NCI-H82 treated with DMSO at 0.1 percent for 48 hours (cell line): ENCODE results near the gene OAT.
A peak's percentile ranks its signal among the peaks of the same experiment; 100 is the strongest.

ENCODE experiments used
- DNase-seq: peaks from one replicate; lab custom pipeline; 2025; ENCODE audit not compliant: unreplicated experiment; lab: John Stamatoyannopoulos, UW

The OAT gene

DNA sequence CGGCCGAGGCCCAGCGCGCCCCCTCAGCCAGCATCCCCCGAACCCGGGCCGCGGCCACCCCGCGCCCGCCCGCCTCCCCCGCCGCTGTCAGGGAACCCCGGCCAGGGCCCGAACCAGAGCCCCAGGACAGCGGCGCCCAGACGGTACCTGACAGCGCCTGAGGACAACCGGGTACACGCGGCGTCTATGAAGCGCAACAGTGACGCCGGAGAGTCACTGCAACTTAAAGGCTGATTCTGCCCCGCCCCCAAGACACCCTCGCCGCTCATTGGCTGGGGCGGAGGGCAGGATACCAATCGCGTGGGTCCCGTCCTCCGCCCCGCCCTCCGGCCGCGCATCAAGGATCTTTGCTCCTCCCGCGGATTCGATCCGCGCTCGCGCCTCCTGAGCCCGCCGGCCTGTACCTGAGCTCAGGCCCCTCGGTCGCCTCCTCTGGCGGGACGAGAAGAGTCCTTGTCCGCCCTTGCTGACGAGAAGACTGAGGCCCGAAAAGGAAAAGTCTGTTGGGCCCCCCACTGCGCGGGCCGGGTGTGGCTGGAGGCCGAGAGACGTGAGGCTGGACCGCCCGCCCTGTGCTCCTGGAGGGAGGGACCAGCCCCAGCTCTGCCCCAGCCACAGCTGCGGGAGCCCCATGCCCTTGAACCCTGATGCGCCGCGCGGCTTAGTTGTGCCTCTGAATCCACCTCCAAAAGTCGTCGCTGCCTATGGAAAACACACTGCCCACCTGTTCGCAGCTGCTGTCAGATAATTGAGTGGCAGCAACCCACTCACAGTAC lies at the start of gene OAT:
Gene OAT (minus strand): TSS at position 198 of the 776 bp plus-strand sequence. CDS start 6,752 bp downstream, outside the sequence.
- DNase-seq, result peak; percentile 70

DNA sequence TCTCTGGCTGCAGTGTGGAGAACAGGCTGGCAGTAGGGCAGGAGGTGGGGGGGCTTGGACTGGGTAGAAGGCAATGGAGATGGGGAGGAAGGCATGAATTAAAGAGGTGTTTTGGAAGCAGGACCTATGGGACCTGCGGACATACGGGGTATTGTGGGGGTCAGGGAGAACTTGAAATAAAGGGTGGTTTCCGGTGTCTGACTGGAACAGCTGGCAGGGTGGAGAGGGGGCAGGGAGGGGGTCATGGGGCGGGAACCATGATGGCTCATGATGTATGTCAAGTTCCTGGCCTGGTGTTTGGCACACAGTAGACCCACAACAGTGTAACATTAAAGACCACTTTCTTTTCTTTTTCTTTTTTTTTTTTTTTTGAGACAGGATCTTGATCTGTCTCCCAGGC lies 48.4 kb upstream of the OAT start:
- DNase-seq, result no peak

DNA sequence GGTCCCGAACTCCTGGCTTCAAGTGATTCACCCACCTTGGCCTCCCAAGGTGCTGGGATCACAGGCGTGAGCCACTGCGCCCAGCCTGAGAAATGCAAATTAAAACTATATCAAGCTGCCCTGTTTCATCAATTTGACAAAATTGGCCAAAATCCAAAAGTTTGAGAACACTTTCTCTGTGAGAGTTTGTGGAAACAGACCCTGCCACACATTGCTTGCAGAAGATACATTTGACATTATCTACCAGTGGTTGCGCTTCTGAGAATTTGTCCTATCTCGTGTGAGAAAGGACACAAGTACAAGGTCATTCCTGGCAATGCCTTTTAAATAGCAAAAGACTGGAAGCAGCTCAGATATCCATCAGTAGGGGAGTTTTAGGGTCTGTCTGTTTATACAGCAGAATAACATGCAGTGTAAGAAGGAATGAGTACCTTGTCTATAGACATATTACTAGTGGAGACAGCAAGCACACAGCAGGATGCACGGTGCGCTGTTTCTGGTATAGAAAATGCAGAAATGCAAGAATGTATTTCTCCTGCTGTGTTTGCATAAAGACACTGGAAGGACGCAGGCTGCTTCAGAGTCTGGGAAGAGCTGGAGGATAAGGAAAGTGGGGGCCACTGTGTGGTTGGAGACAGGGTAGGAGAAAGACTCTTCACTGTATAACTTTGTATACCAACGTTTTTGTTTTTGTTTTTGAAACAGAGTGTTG lies 47.2 kb upstream of the OAT start:
- DNase-seq, result no peak

DNA sequence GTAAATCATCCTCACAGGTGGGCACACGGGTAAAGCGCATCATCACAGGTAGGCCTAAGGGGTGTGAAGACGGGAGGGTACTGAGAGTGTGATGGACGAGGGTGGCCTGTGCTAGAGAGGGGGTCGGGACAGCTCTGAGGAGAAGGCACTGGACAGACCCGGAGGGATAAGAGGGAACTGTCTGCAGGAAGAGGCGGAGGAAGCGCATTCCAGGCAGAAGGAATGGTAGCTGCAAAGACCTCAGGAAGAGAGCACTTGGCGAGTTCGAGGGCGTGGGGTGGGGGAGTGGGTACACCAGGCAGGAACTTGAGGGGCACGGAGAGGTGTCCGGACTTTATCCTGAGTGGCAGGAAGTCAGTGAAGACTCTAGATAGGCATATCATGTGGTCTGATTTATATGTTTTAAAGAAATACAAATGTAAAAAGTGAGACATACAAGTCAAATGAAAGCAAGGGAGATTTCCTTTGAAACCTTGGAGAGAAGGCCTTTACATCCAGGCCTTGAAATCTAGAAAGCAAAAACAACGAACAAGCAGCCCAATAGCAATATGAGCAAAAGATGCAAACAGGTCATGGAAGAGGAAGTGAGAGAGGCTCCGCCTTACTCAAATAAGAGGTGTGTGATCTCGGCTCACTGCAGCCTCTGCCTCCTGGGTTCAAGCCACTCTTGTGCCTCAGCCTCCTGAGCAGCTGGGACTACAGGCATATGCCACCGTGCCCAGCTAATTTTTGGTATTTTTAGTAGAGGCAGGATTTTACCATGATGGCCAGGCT lies 46.5 kb upstream of the OAT start:
- DNase-seq, result no peak

DNA sequence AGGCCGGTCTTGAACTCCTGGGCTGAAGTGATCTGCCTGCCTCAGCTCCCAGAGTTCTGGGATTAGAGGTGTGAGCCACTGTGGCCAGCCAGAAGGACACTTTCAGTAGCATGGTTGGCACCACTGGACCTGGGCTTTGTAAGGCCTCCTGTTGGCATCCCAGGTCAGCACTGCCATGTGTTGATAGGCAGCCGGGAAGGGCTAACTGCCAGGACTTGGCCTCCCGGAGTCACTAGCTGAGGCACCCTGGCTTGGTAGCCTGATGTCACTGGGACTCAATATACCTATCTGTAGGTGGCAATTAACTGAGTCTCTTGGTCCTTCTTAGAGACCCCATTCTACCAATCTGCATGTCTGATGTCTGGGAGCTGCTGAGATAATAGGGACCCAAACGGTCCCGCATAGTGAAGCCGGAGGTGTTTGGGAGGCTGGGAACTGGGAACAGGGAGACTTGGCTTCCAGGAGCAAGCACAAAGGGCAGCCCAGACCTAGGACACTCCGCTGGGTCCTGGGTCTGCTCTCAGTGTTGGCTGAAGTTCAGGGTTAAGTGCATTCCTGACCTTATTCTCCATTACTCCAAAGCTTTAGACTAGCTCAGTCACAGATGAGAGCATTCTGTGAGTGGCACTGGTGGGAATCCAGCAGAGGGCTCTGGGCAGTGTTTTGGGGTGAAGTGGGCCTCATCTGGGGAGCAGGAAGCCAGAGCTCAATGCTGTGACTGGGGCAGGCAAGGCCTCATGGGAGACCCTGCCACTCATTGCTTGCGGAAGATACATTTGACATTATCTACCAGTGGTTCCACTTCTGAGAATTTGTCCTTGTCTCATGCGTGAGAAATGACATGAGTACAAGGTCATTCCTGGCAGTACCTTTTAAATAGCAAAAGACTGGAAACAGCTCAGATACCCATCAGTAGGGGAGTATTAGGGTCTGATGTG lies 45.6 kb upstream of the OAT start:
- no peak for DNase-seq

DNA sequence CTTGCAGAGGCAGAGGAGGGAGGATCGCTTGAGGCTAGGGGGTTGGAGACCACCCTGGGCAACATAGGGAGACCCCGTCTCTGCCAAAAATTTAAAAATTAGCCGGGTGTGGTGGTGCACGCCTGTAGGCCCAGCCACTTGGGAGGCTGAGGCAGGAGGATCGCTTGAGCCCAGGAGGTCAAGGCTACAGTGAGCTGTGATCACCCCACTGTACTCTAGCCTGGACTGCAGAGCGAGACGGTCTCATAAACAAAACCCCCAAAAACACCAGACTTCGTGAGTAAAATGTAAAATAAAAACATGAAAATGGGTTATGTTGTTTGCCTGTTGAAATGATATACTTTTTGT lies 43.6 kb upstream of the OAT start:
- DNase-seq, result no peak

DNA sequence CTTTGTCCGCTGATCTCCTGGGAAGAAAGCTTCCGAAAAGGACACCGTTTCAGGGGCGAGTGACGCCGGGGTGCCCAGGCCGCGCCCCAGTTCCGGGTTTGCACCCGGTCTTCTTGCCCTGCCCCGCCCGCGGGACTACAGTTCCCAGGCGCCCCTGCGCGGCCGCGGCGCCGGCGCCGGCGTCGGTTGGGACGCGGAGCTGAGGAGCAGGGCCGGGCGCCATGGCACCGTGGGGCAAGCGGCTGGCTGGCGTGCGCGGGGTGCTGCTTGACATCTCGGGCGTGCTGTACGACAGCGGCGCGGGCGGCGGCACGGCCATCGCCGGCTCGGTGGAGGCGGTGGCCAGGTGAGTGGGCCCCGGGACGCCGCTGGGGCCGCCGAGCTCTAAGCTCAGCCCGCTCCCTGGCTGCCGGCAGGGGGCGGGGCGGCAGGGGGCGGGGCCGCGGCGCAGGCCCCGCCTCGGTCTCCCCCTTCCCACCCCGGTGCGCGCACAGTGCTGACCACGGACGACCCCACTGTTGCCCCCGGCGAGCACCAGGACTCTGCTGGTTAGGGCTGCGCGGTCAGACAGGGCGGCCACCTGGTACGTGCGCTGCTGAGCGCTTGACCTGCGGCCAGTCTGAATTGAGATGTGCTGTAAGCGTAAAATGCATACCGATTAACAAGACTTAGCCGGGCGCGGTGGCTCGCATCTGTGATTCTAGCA lies 43.1 kb upstream of the OAT start, which contains the start of gene LHPP:
Gene LHPP (plus strand): TSS at position 182 of the 706 bp plus-strand sequence. CDS start 40 bp downstream, at position 222.
- peak; percentile 39 for DNase-seq

DNA sequence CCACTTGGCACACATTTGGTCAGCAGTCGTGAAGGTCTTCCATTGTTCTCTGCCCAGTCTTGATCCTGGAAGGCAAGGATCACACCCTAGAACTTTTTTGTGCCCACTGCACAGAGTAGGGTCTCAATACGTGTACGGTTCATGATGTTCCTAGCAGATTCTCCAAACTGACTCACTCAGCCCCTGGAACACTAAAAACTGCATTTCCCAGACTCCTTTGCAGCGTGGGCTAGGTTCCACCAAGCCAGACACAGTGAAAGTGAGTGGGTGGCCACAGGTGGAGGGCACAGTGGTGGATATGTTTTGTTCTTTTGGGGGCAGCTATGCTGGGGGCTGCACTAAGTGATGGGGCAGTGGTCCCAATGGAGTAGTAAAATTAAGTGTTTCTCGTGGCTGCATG lies 41.4 kb upstream of the OAT start:
- DNase-seq, result no peak

DNA sequence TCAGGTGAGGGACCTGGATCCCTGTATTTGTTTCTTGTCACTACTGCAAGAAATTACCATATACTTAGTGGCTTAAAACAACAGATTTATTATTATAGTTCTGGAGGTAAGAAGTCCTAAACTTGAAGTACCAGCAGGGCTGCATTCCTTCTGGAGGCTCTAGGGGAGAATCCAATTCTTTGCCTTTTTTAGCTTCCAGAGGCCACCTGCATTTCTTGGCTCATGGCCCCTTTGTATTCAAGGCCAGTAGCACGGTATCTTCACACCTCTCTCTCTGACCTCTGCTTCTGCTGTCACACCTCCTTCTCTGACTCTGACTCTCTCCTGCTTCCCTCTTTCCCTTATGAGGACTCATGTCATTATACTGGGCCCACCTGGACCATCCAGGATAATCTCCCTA lies 40.7 kb upstream of the OAT start:
- no peak for DNase-seq

DNA sequence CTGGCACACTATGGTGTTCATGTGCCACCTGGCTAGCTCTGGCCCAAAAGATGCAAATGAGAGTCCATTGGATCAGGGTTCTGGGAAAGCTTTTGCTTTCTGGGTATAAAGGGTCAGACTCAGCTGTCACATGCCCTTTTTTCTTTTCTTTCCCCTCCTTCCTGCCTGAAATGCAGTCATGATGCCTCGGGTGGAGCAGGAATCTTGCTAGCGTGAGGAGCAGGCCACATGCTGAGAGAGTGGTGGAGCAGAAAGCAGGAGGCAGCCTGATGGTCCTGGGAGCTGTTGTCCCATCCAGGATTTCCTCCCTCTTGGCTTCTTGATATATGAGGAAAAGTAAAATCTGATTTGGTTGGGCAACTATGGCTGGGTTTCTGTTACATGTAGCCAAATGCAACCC lies 40.2 kb upstream of the OAT start:
- DNase-seq, result no peak

DNA sequence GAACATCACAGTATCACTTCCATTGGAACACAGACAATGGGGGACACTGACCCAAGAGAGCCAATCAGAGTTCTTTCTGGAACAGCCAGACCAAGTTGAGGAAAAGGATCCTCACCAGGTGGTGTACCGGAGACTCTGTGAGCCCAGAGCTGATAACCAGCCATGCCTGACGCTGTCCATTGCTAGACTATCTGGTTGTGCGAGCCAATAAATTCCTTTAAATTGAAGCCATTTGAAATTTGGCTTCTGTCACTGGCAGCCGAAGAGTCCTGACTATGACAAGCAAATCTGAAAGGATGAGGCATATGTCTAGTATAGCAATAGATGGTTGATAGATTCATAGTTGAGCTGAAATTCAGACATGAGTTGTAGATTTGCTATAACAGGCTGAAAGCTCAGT lies 39.8 kb upstream of the OAT start:
- DNase-seq, result no peak

DNA sequence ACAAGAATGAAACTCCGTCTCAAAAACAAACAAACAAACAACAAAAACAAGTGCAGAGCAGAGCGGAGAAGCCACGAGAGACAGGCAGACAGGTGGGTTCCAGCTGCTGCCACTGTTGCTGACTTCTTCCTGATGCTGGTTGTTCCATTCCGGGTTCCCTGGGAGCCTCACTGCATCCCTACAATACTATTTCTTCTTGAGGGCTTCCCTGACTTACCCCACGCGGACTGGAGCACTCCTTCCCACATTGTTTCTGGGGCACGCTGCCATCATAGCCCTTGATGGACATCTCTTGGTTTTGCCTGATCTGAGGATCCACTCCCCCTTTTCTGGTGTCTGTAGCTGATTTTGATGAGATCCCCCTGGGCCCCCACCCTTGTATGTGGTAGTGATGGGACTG lies 36.7 kb upstream of the OAT start:
- no peak for DNase-seq

DNA sequence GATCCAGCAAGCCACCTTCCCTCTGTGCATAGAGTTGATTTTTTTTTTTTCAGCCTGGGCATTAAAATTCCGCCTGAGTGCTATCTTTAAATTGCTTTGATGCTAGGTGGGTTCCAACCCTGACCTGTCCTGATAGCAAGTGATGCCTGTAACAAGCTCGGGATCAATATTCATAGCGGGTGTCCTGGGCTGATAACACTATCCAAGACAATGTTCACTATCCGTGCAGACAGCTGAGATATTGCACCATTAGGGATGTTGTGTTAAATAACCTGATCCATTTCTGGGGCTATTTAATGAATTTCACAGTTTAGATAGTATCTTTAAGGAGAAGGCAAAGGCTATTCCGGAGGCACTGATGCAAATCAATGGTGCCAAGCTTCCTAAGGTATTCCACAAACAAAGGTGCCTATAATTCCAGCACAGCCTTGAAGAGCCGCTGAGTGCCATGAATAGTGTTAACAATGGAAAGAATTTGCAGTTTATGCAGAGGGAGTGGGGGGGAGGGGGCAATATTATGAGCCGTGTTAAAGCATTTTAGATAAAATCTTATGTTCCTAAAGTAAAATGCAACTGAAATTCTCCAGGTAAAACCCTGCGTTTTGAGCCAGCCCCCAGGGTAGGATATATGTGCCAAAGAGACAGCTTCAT lies 35.4 kb upstream of the OAT start:
- no peak for DNase-seq

DNA sequence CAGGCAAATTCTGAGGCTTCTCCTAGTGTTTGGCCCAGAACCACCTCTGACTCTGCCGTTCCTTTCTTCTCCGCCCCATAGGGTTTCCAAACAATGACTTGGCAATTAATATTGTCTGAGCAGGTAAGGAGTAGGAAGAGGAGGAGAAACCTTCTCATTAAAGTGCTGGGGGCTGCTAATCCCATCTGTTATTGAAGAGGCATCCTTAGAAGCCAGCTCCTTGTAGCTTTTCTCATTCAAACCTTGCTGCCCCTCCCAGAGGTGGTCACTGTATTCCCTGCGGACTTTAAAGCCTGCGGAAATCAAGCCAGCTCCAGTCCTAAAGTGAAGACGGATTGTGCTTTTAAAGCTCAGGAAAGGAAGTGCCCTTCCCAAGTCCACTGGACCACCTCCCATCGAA lies 32.6 kb upstream of the OAT start:
- no peak for DNase-seq

DNA sequence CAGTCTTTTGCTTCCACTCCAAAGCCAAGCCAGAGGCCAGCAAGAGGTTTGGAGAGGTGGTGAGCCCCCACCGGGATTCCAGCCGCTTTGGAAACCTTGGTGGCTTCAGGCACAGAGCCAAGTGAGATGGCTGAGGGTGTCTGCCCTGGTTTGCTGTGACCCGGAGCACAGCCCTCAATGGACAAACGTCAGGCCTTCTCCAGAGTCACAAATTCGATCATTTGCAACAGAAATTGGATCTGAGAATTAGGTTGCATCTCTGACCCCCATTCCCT lies 32.0 kb upstream of the OAT start:
- no peak for DNase-seq

DNA sequence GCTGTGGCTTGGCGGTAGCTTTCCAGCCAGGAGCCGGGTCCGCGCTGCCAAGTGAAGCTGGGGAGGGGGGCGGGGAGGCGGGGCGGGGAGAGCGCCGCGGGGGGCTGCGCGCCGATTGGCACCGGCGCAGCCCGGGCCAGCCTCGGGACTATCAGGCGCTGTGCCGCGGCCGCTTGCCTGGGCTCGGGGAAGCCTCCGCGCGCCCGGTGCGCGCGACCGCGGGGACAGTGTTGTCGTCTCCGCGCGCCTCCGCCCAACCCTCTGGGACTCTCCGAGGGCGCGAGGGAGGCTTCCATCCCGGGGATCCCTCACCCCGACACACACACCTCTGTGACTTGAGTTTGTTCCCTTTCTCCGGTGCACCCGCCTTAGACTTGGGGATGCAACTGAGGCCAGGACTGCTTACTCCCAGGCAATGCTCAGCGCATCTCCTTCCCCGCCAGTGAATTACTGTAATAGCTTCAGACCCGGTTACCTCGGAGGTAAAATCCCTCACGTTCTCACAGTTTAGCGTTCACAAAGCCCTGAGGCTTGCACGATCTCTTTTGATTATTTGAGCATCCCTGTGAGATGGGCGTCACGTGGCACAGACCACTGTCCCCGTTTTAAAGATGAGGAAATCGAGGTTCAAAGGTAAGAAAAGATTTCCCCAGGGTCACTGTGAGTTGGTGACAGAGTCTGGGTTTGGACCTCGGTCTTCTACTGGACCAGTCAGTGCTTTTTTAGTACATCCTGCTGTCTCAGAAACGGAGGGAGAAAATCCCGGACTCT lies 31.5 kb upstream of the OAT start, which contains the start of gene NKX1-2:
Gene NKX1-2 (minus strand): TSS at position 24 of the 771 bp plus-strand sequence. CDS start 92 bp downstream, outside the sequence.
- no peak for DNase-seq

DNA sequence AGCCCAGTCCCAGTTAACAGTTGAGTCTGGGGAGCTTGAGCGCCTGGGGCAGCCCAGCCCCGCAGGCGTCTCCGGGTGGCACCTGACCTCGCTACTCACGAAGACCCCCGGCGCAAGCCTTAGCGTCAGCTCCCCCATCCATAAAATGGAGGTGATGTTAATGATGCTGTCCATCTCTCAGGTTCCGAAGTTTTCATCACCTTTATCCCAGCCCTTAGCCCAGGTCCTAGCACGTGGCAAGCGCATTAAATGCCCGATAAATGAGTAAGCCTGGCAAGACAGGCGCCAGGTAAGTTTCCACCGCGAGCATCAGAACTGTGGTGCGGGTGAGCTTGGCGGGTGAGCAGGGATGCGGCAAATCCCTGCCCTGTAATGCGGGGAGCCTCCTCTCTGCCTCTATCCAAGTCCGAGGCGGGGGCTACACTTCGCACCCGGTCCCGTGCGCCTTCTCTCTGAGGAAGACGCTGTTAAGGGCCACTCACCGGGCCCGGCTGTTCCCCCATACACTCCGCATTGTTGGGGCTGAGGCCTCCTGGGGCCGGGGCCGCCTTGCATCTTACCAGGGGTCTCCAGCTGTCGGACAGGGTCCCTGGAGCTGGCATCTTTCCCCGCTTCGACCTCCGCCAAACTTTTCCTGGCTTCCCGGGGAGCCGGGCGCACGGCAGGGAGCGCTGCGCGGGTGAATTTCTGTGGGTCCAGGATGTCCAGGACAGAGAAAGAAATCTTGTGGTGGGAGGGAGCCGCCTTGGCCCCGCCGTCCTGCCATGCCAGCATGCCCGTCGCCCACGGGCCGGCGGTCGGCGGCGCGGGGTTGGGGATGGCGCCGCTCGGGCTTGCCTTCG lies 30.7 kb upstream of the OAT start:
- DNase-seq, result no peak

DNA sequence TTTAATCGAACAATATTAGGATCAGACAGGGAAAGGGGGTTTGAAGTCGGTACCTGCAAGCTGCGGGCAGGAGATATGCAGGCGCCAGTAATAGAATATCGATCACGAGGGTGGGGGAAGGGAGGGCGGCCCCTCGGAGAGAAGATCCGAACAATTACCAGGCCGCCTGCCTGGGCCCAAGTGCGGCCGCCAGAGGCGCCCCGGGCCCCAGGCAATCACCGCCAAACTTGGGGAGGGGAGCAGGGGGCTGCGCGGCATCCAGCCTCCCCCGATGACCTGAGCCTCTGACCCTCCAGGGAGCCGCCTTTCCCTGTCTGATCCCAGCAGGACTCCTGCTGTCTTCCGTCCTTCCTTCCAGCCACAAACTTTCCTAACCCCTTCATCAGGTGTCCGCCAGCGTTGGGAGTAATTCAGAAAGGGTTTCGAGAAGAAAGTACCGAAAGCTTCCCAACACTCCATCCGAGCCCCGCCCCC lies 30.0 kb upstream of the OAT start:
- no peak for DNase-seq
